GM18505 (cell line): Measurements from ENCODE around the gene ZNRD2.

ENCODE experiments used
- ATAC-seq: cut with Tn5 transposase; IDR thresholded peaks from one replicate; pipeline ENCODE4 v1.9.1; 2021; ENCODE audit not compliant: unreplicated experiment
- POLR2A ChIP-seq: IDR thresholded peaks from 4 replicates; pipeline ENCODE4 v1.6.1; 2011; ENCODE audit warnings: borderline replicate concordance; ENCODE audit not compliant: insufficient read depth, insufficient read length; ENCODE audit errors: extremely low read depth

ZNRD2 gene

GRCh38 chr11:65588199-65589054, 18.1 kb downstream of the ZNRD2 start:
- TF ChIP-seq POLR2A, result peak; percentile 59
- ATAC-seq, result peak; percentile 61

- ATAC-seq, result no peak
- TF ChIP-seq POLR2A, result no peak
These were observed 19.4 kb downstream of the ZNRD2 start for GRCh38 chr11:65589444-65590239.

GRCh38 chr11:65590240-65590738, 20.0 kb downstream of the ZNRD2 start:
- no peak for TF ChIP-seq POLR2A
- no peak for ATAC-seq

- no peak for TF ChIP-seq POLR2A
- ATAC-seq, result no peak
These were observed 21.9 kb downstream of the ZNRD2 start for GRCh38 chr11:65591939-65592857.

GRCh38 chr11:65592858-65593517, 22.7 kb downstream of the ZNRD2 start:
- no peak for ATAC-seq
- TF ChIP-seq POLR2A, result no peak

GRCh38 chr11:65593518-65594414, 23.5 kb downstream of the ZNRD2 start:
- no peak for ATAC-seq
- peak; percentile 35 for TF ChIP-seq POLR2A

GRCh38 chr11:65595131-65595530, 24.9 kb downstream of the ZNRD2 start:
- no peak for TF ChIP-seq POLR2A

GRCh38 chr11:65595543-65596281, 25.4 kb downstream of the ZNRD2 start, which contains the start of gene KCNK7:
TSS of gene KCNK7 (minus strand) at chr11:65595800. CDS start at chr11:65595772, 28 bp downstream.
- TF ChIP-seq POLR2A, result no peak
- no peak for ATAC-seq

More at GRCh38 chr11:65595131-65595530, 24.9 kb downstream of the ZNRD2 start:
- no peak for ATAC-seq

- TF ChIP-seq POLR2A, result no peak
- no peak for ATAC-seq
These were observed 26.2 kb downstream of the ZNRD2 start for GRCh38 chr11:65596520-65596919.

GRCh38 chr11:65598258-65598699, 28.0 kb downstream of the ZNRD2 start:
- TF ChIP-seq POLR2A, result no peak
- ATAC-seq, result no peak
